ENCODE results near the gene CHSY3.

The CHSY3 gene

DNA sequence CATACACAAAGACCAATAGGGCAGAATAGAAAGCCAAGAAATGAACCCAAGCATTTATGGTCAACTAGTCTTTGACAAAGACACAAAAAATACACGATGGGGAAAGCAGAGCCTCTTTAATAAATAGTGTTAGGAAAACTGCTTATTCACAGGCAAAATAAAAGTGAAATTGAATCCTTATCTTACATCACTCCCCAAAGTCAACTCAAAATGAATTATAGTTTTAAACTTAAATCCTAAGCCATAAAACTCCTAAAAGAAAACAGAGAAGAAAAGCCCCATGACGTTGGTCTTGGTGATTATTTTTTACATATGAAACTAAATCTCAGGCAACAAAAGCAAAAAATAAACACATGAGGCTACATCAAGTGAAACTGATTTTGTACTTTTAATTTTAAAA lies 46.8 kb downstream of the CHSY3 start:
- no peak for DNase-seq

DNA sequence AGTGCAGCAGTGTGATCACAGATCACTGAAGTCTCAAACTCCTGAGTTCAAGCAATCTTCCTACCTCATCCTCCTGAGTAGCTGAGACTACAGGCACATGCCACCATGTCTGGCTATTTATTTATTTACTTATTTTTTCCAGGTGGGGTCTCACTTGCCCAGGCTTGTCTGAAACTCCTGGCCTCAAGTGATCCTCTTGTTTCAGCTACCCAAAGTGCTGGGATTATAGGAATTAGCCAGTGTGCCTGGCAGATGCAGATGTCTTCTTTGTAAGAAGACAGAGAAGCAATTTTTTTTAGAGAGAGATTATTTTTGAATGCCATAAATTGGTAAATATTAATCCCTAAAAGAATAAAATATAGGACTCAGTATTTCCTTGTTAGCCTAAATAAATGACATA lies 54.3 kb downstream of the CHSY3 start:
- DNase-seq: no peak

DNA sequence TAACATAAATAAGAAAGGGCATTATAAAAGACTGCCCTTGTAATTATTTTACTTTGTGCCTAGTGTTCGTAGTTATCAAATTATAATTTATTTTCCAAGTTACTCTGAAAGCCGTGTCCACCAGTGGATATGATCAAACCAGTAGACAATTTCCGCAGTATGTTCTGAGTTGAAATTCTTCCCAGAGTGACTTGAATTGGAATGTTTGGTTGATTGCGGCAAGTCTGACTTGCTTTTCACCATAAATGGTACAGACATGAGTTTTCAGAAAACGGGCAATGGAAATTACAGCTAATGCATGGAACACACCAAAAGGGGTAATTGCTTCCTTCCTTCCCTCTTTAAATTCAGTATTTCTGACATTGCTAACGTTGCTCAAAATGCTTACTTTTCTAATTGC lies 56.6 kb downstream of the CHSY3 start:
- DNase-seq: no peak

DNA sequence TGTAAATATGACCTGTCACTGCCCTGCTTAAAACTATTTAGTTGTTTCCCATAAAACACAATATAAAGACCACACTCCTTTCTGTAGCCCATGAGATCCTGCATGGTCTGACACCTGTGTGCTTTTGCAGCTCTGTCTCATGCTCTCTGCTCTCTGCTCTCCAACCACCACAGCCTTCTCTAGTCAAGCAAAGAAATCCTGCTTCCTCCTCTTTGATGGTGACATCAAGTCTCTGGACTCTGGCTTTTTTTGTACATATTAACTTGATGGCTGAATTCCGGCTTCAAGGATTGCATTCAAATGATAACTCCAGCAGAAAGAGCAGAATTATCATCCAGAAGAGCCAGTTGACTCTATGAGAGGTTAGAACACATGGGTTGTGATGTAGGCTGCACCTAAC lies 58.2 kb downstream of the CHSY3 start:
- DNase-seq: no peak

DNA sequence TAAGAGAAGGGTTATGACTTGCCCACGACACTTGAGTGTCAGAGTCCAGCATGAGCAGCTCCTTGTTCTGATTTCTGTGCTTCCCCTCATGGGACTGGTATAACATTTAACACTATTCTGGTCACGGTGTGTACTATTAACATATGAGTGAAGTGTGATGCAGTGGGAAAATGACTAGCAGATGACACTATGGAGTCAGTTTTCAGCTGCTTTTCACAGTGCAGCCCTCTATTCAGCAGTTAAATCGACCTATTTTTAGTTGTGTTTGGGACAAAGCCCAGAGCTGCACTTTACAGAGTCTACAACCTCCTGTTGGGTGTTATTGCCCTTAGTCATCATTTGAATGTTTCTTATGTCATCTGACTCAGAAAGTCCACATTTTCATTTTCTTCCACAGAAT lies 59.1 kb downstream of the CHSY3 start:
- DNase-seq: no peak

DNA sequence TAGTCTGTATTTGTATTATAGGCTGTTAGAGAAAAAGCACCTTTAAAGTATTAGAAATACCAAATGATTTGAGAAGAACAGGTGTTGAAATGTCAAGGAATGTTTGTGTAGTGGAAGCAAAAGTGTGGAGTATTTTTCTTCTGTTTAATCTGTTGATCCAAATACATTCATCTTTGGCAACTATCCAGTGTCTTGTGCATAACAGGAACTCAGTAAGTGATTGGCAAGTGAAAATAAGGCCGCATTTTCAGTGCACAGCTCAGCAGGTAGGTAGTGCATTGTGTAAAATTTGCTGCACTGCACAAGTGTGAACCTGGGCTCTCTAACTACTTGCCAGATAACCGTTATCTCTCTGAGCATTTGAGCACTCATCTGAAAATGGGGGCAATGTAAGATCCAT lies 61.8 kb downstream of the CHSY3 start:
- DNase-seq: no peak

DNA sequence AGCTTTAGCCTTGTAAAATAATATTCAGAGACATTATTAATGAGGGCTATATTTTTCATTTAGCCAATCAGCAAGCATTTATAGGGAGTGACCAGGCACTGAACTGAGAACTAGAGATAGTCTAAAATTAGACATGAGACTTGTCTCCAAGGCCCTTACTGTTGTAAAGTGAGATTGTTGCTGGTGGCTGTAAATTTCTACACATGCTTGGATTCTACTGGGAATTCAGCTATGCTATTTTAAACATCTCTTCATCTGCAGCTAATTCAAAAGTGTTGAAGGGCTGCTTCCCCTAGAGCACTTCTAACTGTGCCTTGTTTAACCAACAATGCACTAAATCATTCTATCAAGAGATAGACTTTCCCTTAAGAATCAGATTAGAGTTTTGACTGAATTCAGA lies 67.4 kb downstream of the CHSY3 start:
- no peak for DNase-seq

DNA sequence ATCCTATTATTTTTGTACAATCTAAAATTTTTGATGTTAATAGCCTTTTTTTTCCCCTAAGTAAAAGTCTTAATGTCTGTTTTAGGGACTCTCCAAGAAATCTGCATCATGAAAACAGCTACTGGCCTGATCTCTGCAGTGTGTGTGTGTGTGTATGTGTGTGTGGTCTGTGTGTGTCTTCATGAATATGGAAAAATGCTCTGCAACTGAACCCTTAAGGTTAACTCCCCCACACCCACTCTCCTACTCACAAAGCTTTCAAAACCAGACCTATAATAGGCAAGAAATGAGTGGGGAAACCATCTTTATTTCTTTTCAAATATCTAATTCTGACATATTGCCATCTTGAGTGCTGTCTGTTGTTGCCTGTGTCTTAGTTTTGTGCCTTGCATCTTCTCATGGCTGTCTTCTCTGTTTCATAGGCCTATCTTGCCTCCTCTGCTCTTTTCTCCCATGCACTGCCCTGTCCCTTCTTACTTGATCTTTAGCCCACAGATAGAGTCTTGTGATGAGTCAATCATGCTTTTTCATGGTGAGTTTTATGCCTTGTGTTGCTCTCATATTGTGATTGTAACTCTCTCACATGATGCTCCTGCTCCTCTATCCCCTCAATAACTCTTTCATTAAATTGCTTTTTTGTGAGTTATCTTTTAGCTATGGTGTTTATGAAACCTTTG lies 68.3 kb downstream of the CHSY3 start:
- no peak for DNase-seq

DNA sequence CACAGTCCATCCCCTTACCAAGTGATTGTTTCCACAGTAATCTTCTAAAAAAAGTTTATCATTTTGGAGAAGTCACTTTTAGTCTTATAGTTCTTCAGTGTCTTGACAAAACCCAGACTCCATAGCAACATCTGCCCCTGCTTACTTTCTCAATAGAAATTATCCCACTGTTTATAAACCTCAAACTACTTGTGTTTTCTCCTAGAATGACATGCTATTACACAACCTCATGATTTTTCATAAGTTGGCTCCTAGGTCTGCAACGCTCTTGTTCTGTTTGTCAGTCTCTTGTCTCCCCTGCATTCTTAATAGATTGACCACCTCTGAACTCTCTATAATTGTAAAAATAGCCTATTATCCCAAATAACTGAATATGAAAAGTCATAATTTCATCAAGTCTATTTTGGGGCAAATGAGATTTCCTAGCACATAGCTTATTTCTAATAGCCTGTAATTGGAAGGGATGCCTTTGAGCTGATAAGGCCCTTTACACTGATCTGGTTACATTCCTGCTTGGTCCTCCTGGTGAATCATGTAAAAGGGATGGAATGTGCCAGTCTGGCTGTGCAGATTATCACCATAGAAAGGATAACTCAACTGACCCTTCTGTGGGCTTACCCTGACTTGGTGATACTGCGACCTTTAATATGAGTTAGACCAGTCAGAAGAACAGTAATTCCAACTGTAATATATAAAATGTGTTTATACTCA lies 69.6 kb downstream of the CHSY3 start:
- no peak for DNase-seq

DNA sequence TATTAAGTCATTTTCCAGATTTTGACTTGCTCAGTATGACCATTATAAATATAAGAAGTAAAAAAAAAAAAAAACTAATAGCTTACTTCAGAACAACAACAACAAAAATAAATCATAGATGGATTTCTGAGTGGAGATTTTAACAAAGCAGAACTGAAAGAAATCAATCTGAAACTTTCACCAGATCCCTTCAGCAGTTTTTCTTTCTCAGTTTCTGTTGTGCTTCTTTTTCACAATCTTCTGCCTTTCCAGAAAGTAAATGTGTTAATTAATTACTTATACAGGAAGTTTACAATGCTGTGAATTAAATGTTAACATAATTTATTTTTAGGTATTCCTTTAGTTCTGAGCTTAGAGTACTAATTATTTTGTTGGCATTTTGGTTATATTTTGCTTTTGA lies 73.5 kb downstream of the CHSY3 start:
- no peak for DNase-seq

DNA sequence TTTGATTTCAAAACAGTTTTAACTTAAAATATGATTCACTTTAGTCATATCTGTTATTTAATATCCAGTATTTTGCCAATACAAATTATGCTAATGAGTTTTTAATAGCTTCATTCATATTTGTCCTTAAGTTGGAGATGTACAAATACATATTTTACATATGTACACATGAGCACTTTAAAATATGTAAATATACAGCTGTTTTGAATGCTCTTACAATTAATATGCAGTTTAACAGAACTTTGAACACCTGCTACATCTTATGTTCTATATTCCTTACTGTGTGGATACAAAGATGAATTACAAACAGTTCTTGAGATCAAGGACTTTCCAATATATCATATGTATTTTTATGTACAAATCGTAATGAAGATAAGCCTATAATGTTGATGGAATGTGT lies 74.0 kb downstream of the CHSY3 start:
- no peak for DNase-seq

DNA sequence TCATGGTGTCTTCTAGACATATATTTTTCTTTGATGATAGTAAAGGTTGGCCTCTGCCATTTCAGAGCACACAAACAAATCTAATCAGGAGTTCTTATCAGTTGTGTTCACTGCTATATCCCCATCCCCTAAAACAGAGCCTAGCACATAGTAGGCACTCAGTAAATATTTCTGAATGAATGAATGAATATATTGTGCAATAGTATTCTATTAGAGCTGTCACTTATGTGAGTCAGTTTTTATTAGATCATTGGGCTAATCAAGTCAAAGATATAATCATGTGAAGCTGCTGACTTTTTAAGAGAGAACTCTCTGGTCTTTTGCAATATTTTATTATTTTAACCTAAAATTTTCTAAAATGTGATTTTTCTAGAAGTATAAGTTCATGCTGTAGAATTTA lies 84.2 kb downstream of the CHSY3 start:
- no peak for DNase-seq

DNA sequence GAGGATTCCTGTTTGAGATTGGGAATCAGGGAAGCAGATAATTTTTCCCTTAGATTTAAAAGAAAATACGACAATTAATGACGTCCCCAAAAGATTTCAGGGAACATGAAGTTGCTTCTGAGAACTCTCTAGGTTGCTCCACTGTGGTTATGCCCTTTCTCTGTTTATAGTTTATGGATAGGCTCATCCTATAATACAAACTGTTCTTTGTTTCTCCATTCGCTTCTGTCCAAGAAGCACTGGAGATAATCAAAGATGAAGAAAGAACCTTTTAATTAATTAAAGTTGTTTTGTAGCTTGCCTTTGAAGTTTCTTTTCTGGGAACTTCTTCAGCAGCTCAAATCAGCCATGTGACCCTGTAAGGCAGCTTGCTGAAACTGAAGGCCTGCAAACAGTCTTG lies 87.5 kb downstream of the CHSY3 start:
- no peak for DNase-seq

DNA sequence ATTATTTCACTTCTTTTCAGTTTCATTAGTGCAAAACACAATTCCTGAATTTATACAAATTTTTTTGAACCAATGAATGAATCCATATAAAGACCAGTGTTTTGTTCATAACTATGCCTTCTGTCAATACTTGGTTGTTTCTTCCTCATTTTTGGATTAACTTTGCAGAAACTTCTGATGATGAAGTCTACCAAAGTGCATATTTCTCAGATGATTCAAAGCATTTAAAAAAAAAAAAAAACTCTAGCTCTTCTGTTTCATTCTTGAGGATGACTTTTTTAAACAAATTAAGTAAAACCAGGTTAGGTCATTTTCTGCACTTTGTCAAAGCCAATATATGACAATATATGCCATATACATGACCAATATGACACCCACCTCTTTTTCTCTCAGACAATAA lies 92.6 kb downstream of the CHSY3 start:
- no peak for DNase-seq

DNA sequence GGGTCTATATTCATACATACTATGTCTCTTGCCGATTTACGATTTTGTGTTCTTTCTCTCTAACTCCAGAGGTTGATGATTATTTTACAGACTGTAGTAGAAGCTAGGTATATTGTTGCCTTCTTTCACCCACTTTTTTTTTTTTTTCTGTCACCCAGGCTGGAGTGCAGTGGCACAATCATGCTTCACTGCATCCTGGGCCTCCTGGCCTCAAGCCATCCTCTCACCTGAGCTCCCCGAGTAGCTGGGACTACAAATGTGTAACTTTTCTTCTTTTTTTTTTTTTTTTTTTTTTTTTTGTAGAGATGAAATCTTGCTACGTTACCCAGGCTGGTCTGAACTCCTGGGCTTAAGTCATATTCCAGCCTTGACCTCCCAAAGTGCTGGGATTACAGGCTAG lies 96.2 kb downstream of the CHSY3 start:
- DNase-seq: no peak

DNA sequence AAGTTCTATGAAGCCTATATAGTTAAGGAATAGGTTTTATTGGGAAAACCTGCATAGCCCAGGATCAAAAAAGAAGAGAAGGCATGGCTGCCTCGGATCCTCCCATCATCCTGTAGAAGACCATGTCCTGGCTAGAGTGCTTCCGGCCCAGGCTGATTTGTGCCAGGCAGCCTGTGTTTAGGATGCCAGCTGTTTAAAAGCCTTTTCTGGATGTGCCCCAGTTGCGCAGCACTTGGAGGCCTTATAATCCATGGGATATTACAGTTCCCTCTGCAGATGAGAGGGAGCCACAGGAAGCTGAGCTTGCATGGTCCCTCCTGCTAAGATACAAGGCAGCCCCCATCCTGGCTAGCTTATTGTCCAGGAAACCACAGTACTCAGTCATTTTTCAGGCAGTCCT lies 97.9 kb downstream of the CHSY3 start:
- no peak for DNase-seq

DNA sequence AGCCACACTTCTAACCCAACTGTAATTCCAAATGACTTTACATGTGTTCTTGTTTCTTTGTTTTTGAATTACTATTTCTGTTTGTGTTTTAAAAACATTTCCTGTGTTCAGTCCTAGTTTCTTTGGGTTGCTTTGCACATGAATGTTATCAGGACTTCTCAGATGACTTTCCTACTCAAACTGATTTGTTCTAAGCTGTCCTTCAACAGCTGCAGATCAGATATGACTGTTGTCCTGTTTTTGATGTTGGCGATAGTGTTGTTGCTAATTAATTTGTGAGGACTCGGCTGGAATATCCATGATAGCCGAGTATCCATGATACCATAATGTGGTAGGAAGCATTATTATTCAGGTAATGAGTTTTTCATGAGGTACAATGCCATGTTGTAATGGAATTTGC lies 98.6 kb downstream of the CHSY3 start:
- DNase-seq: no peak

DNA sequence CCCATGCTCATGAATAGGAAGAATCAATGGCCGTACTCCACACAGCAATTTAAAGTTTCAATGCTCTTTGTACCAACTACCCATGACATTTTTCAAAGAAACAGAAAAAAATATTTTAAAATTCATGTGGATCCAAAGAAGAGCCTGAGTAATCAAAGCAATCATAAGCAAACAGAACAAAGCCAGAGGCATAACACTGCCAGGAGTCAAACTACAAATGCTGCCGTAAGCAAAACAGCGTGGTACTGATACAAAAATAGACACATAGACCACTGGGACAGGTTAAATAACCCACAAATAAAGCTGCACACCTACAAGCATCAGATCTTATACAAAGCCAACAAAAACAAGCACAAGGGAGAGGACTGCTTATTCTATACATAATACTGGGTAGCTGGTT lies 107.7 kb downstream of the CHSY3 start:
- no peak for DNase-seq

DNA sequence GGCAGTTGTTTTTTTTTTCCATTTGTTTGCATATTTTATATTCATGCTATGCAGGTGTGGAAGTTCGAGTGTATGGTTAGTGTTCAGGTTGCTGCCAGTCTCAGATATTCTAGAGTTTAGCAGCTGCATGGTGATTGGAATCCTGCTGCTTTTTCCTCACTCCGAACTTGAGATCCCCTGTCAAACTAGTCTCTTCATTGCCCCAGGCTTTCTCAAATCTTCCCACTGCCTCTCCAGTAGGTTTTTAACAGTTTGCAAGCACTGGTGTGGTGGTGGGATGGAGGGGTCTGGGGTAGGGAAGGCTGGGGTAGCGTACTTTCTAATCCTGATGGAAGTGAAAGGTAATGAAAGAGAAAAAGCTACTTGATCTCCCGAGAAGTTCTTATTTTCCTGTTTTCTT lies 112.9 kb downstream of the CHSY3 start:
- DNase-seq: no peak

DNA sequence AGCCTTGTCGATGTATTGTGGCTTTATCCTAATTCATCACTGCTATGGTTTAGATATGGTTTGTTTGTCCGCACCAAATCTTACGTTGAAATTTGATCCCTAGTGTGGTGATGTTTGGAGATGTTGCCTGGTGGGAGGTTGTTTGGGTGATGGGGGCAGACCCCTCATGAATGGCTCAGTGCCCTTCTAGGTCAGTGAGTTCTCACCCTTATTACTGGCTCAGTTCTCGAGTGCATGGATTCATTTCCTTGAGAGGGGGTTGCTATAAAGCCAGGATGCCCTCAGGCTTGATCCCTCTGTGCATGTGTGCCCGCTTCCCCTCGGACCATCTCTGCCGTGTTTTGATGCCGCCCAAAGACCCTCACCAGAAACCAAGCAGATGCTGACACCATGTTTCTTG lies 114.4 kb downstream of the CHSY3 start:
- no peak for DNase-seq

DNA sequence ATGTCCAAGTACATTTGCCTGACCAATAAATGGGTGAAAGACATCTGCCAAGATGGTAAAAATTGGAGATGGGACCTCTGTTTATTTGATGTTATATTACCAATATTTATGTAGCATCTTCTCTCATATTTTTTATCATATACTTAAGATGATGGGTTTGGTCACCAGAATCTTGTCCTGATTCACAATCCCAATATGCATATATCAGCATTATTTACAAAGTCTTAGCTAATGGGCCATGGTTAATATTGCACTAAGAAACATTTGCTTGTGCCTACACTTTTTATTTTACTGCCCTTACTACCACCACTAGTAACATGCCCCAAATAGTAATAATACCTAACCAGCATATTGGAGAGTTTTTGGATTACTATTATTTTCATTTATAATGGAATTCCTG lies 116.7 kb downstream of the CHSY3 start:
- DNase-seq: no peak

DNA sequence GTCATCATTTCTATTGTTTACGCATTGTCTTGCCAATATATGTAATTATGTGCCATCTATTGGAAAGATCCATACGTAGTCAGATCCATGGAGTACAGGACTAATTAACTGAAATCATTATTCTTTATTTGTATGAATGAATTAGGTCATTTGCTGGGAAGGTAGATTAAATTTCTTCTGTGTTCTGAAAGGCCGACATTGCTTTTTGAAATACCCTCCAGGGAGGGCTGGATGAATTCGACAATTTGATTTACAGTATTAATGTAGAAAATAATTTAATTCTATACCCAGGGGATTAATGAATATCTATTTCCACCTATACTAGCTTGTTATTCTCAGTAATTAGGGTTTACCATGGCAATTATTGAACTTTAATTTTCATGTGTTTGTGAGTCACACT lies 117.6 kb downstream of the CHSY3 start:
- no peak for DNase-seq

DNA sequence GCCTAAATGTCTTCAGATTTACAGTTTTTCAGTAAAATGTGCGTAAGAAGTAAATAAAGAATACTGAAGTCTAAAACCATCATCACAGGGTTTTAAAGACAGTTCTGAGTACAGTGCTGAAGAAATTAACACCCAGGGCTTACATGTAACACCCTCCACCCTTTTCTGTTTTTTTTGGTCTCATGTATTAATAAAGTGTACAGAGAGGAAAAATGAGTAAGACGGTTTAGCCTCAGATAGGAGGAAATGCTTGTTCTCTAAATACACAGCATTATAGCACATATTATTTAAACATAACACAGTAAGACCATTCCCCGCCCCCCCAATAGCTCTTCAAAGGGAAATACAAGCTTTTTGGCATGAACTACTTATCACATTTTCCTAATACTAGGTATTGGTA lies 119.3 kb downstream of the CHSY3 start:
- no peak for DNase-seq

DNA sequence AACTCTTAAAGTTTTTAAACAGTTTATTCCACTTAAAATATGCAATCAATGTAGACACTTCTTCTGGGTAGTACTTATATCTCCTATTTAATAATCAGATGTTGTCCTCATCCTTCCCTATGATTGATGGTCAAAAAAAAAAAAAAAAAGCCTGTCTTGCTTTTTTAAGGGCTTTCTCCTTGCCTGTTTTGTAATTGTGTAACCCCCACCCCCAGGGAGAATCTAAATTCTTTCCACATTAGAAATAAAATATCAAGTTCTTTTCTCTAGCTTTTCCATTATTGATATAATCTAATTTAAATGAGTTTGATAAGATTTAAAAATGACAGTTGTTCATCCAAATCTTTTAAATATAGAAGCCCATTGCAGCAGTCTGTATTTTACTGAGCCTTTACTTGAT lies 119.7 kb downstream of the CHSY3 start:
- no peak for DNase-seq

DNA sequence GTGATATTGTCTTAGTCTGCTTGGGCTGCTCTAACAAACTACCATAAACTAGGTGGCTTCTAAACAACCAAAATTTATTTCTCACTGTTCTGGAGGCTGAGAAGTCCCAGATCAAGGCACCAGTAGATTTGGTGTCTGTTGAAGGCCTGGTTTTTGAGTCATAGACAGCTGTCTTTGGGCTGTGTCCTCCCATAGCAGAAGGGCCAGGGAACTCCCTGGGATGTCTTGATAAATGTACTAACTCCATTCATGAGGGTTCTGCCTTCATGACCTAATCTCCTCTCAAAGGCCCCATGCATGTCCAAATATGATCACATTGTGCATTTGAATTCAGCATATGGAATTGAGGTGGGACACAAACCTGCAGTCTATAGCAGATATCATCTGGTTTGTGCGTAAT lies 121.2 kb downstream of the CHSY3 start:
- no peak for DNase-seq

All from activated naive CD4-positive, alpha-beta T cell treated with Interleukin-2 at 50 U/mL for 16 hours (primary cell).